Upper lobe of left lung (tissue), 6 donors: ENCODE measurements around the gene NUDT2. TPM values are rescaled to one million over a fixed set of nuclear protein-coding genes. Genes with fewer than 3 reads are reported as not detected.
"Not testable (repeated sequence)": the region's sequence is repeated elsewhere in the genome, so short reads cannot be mapped to it uniquely, and the experiment has no call there.

ENCODE experiments used
- ATAC-seq, 2 donors: fragments of 200-7000 bp; cut with Tn5 transposase; one replicate each; pipeline ENCODE4 v1.9.1; 2022; ENCODE audit warnings: mild to moderate bottlenecking in 2 of 2, moderate library complexity in 2 of 2; ENCODE audit not compliant: low FRiP score in 2 of 2
- DNase-seq, 2 donors: peaks; one replicate each; pipeline ENCODE4 v3.0.0-alpha.2; 2019 to 2020
- H3K27ac ChIP-seq, 4 donors: fragments of 200-600 bp; sonication (generic); one replicate each; pipeline ENCODE4 v1.5.1; 2016 to 2019
- H3K27me3 ChIP-seq, 4 donors: fragments of 200-600 bp; sonication (generic); one replicate each; pipeline ENCODE4 v1.5.1; 2017 to 2019
- H3K36me3 ChIP-seq, 4 donors: fragments of 200-600 bp; sonication (generic); one replicate each; pipeline ENCODE4 v1.5.1; 2016 to 2019
- H3K4me1 ChIP-seq, 4 donors: fragments of 200-600 bp; sonication (generic); one replicate each; pipeline ENCODE4 v1.5.1; 2018 to 2019
- H3K4me3 ChIP-seq, 4 donors: fragments of 200-600 bp; sonication (generic); one replicate each; pipeline ENCODE4 v1.5.1; 2017 to 2019; ENCODE audit warnings: mild to moderate bottlenecking in 2 of 4, moderate library complexity in 1 of 4
- H3K9me3 ChIP-seq, 4 donors: fragments of 200-600 bp; sonication (generic); one replicate each; pipeline ENCODE4 v1.5.1; 2018 to 2019
- CTCF ChIP-seq, 6 experiments: fragments of 450-650 bp in 4 of 6; fragments of 200-600 bp in 2 of 6; sonication (generic) in 2 of 6; IDR thresholded peaks; one replicate each; pipeline ENCODE4 v1.5.1; 2016 to 2019; ENCODE audit warnings: antibody characterized with exemption in 6 of 6
- EP300 ChIP-seq, 4 donors: sonication (generic); formaldehyde crosslinking; IDR thresholded peaks; one replicate each; pipeline ENCODE4 v1.5.1; 2017; ENCODE audit warnings: antibody characterized with exemption in 4 of 4, control low read depth in 2 of 4
- POLR2A ChIP-seq, 4 donors: fragments of 450-650 bp; IDR thresholded peaks; one replicate each; pipeline ENCODE4 v1.5.1; 2016 to 2017; ENCODE audit warnings: antibody characterized with exemption in 4 of 4, mild to moderate bottlenecking in 2 of 4
- POLR2AphosphoS5 ChIP-seq, 2 donors: sonication (generic); formaldehyde crosslinking; IDR thresholded peaks; one replicate each; pipeline ENCODE4 v1.5.1; 2017; ENCODE audit warnings: antibody characterized with exemption in 2 of 2
- WGBS, 2 donors: methylation state at CpG; one replicate each; pipeline ENCODE4 v1.1.5; 2017 to 2018; 5-methylcytosine and 5-hydroxymethylcytosine counted together
- total RNA-seq, 6 donors: library from RNA; depleted of rRNA in 4 of 6; stranded (reverse); fragments of >200 nt in 4 of 6; gene quantifications; one replicate each; pipeline versions ENCODE4 v1.1.0 to v1.2.1, GENCODE V29; 2016 to 2021
- donor health status: DM: no; HTN: no; CAD: no; lungs with moderate emphysema.
- donor health status: DM: no; HTN: yes; CAD: no; lungs with severe emphysema.

NUDT2 gene
- total RNA-seq, 6 donors from 2014 or later, result 4.2 to 17.8 (median 11.2) TPM

GRCh38 chr9:34365282-34365681, 35.9 kb downstream of the NUDT2 start:
- no peaks in the 10 kb centered on the region for H3K9me3 ChIP-seq
- no peak for ATAC-seq
- H3K36me3 ChIP-seq, result peaks cover 0 to 8% (median 1%) of the 10 kb centered on the region in 4 donors
- WGBS, 2 donors, result 83 to 93% methylated on average over 2 of the region's 2 CpGs
- peaks cover 0 to 7% (median 3%) of the 10 kb centered on the region in 4 donors for H3K4me1 ChIP-seq
- no peak for DNase-seq
- H3K4me3 ChIP-seq, result no peak overlapping the region
- no peak for TF ChIP-seq POLR2AphosphoS5 (IDR thresholded peaks at IDR 0.05)
- TF ChIP-seq EP300 (IDR thresholded peaks at IDR 0.05), result no peak
- TF ChIP-seq POLR2A (IDR thresholded peaks at IDR 0.05), result no peak
- no peak for TF ChIP-seq CTCF (IDR thresholded peaks at IDR 0.05)
- H3K27ac ChIP-seq, result no peak overlapping the region
- no peaks in the 10 kb centered on the region for H3K27me3 ChIP-seq

GRCh38 chr9:34366365-34366764, 37.0 kb downstream of the NUDT2 start:
- Histone ChIP-seq H3K4me3 (no peak overlapping the region), H3K27me3 (no peaks in the 10 kb centered on the region), H3K9me3 (no peaks in the 10 kb centered on the region), H3K4me1 (peaks cover 0 to 7% (median 3%) of the 10 kb centered on the region in 4 donors), H3K27ac (no peak overlapping the region), H3K36me3 (peaks cover 0 to 19% (median 8%) of the 10 kb centered on the region in 4 donors)
- 91 to 97% methylated on average over 2 of the region's 2 CpGs for WGBS, 2 donors
- TF ChIP-seq POLR2A (IDR thresholded peaks at IDR 0.05) (no peak), CTCF (IDR thresholded peaks at IDR 0.05) (no peak), EP300 (IDR thresholded peaks at IDR 0.05) (no peak), POLR2AphosphoS5 (IDR thresholded peaks at IDR 0.05) (no peak)
- no peak for DNase-seq
- no peak for ATAC-seq

- not testable (repeated sequence) for H3K27ac ChIP-seq, DNase-seq, H3K4me1 ChIP-seq, H3K27me3 ChIP-seq, H3K9me3 ChIP-seq, ATAC-seq, H3K4me3 ChIP-seq
- peaks cover 0 to 30% (median 11%) of the 10 kb centered on the region in 4 donors for H3K36me3 ChIP-seq
- WGBS, 2 donors, result 71 to 93% methylated on average over 1 to 3 of the region's 3 CpGs
These were observed 38.5 kb downstream of the NUDT2 start for GRCh38 chr9:34367751-34368410.

GRCh38 chr9:34368796-34369195, 39.4 kb downstream of the NUDT2 start:
- 95 to 96% methylated on average over 5 of the region's 5 CpGs for WGBS, 2 donors
- not testable (repeated sequence) for DNase-seq, H3K27me3 ChIP-seq, H3K9me3 ChIP-seq, H3K4me1 ChIP-seq, H3K4me3 ChIP-seq, ATAC-seq, H3K27ac ChIP-seq
- H3K36me3 ChIP-seq, result peaks cover 0 to 30% (median 11%) of the 10 kb centered on the region in 4 donors

GRCh38 chr9:34369636-34370035, 40.3 kb downstream of the NUDT2 start:
- ATAC-seq (no peak), DNase-seq (no peak)
- Histone ChIP-seq H3K27ac (no peak overlapping the region), H3K36me3 (peaks cover 0 to 30% (median 11%) of the 10 kb centered on the region in 4 donors), H3K4me1 (peaks cover 0 to 3% (median 0%) of the 10 kb centered on the region in 4 donors), H3K27me3 (no peaks in the 10 kb centered on the region), H3K9me3 (no peaks in the 10 kb centered on the region), H3K4me3 (no peak overlapping the region)
- no peak for TF ChIP-seq CTCF (IDR thresholded peaks at IDR 0.05)
- TF ChIP-seq POLR2AphosphoS5 (IDR thresholded peaks at IDR 0.05), result no peak
- TF ChIP-seq EP300 (IDR thresholded peaks at IDR 0.05), result no peak
- no peak for TF ChIP-seq POLR2A (IDR thresholded peaks at IDR 0.05)
- 77 to 93% methylated on average over 4 of the region's 4 CpGs for WGBS, 2 donors
